DOHH2 (cell line): ENCODE measurements around the gene MEF2A.
A peak's percentile ranks its signal among the peaks of the same experiment; 100 is the strongest.

Source experiments
- H3F3A ChIP-seq: fragments of 200-600 bp; sonication (generic), shearing (Covaris generic); 2 replicates; pipeline ENCODE4 v1.6.0; 2016; ENCODE audit warnings: antibody characterized with exemption, mild to moderate bottlenecking; ENCODE audit not compliant: control insufficient read depth, insufficient read depth
- H3K27ac ChIP-seq: fragments of 200-600 bp; sonication (generic); 2 replicates; pipeline ENCODE4 v1.5.1; 2014; ENCODE audit warnings: low read depth, mild to moderate bottlenecking, low read length, moderate library complexity
- H3K27me3 ChIP-seq: fragments of 200-600 bp; sonication (generic); 2 replicates; pipeline ENCODE4 v1.6.1; 2014; ENCODE audit warnings: mild to moderate bottlenecking, low read length, mixed read lengths; ENCODE audit not compliant: control insufficient read depth
- H3K36me3 ChIP-seq: fragments of 200-600 bp; sonication (generic); 2 replicates; pipeline ENCODE4 v1.6.1; 2014; ENCODE audit warnings: mild to moderate bottlenecking, low read length, moderate library complexity, mixed read lengths; ENCODE audit not compliant: control insufficient read depth
- H3K4me1 ChIP-seq: fragments of 200-600 bp; sonication (generic); 2 replicates; pipeline ENCODE4 v1.6.1; 2014; ENCODE audit warnings: mild to moderate bottlenecking, low read length, mixed read lengths; ENCODE audit not compliant: control insufficient read depth
- H3K4me2 ChIP-seq: fragments of 200-600 bp; sonication (generic); 2 replicates; pipeline ENCODE4 v1.6.0; 2014; ENCODE audit warnings: mild to moderate bottlenecking, low read length, moderate library complexity
- H3K4me3 ChIP-seq: fragments of 200-600 bp; sonication (generic); 2 replicates; pipeline ENCODE4 v1.5.1; 2014; ENCODE audit warnings: mild to moderate bottlenecking, low read length, mixed read lengths
- H3K79me2 ChIP-seq: fragments of 200-600 bp; sonication (generic); 2 replicates; pipeline ENCODE4 v1.6.1; 2014; ENCODE audit warnings: mild to moderate bottlenecking, low read length, mixed read lengths; ENCODE audit not compliant: control insufficient read depth
- H3K9me2 ChIP-seq: fragments of 200-600 bp; sonication (generic); replicated peaks from 2 replicates; pipeline ENCODE4 v1.6.1; 2014; ENCODE audit warnings: mild to moderate bottlenecking, low read length, mixed read lengths; ENCODE audit not compliant: control insufficient read depth
- H3K9me3 ChIP-seq: fragments of 200-600 bp; sonication (generic); 2 replicates; pipeline ENCODE4 v1.6.1; 2014; ENCODE audit warnings: antibody characterized with exemption, low read length, mixed read lengths; ENCODE audit not compliant: control insufficient read depth, insufficient read depth
- H4K20me1 ChIP-seq: fragments of 200-600 bp; sonication (generic); 2 replicates; pipeline ENCODE4 v1.6.0; 2014; ENCODE audit warnings: low read depth, mild to moderate bottlenecking, antibody characterized with exemption, low read length, moderate library complexity; ENCODE audit not compliant: control insufficient read depth, insufficient read depth
- CTCF ChIP-seq: fragments of 200-600 bp; sonication (generic); IDR thresholded peaks from one replicate; pipeline ENCODE4 v1.5.1; 2014; ENCODE audit warnings: antibody characterized with exemption, mild to moderate bottlenecking, low read depth, low read length; ENCODE audit not compliant: poor library complexity, severe bottlenecking
- EZH2phosphoT487 ChIP-seq: fragments of 200-600 bp; sonication (generic); IDR thresholded peaks from 2 replicates; pipeline ENCODE4 v1.6.1; 2017; ENCODE audit warnings: borderline replicate concordance, mild to moderate bottlenecking, antibody characterized with exemption, low read length, moderate library complexity, mixed read lengths

The MEF2A gene

DNA sequence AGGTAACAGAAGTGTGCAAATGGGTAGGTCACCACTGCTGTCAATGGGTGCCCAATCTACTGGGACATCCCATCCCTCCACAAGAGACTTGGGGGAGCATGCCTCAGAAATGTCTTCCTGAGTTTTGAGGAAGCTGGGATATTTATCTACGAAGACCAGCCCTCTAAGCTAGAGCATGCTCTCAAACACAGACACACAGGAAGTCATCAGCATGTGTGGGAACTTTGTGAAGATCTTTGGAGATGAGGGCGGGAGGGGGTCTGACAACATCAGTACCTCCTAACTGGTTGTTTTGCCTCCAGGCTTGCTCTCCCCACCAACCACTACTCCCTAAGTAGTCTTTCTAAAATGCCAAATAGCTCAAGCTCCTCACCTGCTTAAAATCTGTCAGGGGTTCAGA lies 3.5 kb upstream of the MEF2A start:
- Histone ChIP-seq H3K4me3 (no peak overlapping the region), H3K4me2 (no peak overlapping the region), H3K79me2 (peaks cover 14% of the 10 kb centered on the region), H3F3A (peaks cover 19% of the 10 kb centered on the region), H3K9me2 (no peaks in the 10 kb centered on the region), H3K9me3 (no peaks in the 10 kb centered on the region), H3K27me3 (no peaks in the 10 kb centered on the region), H4K20me1 (peaks cover 5% of the 10 kb centered on the region), H3K27ac (no peak overlapping the region), H3K36me3 (peaks cover 6% of the 10 kb centered on the region), H3K4me1 (peaks cover 34% of the 10 kb centered on the region)
- no peak for TF ChIP-seq CTCF
- no peak for TF ChIP-seq EZH2phosphoT487

GRCh38 chr15:99564221-99565048 lies 1.3 kb upstream of the MEF2A start:
- Histone ChIP-seq H3K9me2 (no peaks in the 10 kb centered on the region), H3K4me1 (peaks cover 52% of the 10 kb centered on the region), H3K27ac (peak overlapping the region; percentile 55), H3K9me3 (no peaks in the 10 kb centered on the region), H3K79me2 (peaks cover 36% of the 10 kb centered on the region), H3K27me3 (no peaks in the 10 kb centered on the region), H3F3A (peaks cover 21% of the 10 kb centered on the region), H3K4me3 (peak overlapping the region; percentile 66), H4K20me1 (peaks cover 25% of the 10 kb centered on the region), H3K36me3 (peaks cover 25% of the 10 kb centered on the region), H3K4me2 (peak overlapping the region; percentile 70)
- TF ChIP-seq CTCF (no peak), EZH2phosphoT487 (no peak)

DNA sequence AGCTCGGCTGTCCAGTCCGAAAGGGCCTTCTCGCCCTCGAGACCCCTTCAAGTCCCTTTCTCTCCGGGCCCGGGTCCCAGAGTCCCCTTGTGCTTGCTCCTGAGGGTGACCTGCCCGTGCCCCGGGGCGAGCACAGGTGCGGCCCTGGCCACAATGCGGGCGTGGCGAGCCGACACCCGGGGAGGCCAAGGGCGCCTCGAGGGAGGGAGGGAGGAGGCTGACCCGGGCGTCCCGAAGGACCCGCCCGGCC lies 810 bp upstream of the MEF2A start:
- peaks cover 25% of the 10 kb centered on the region for H4K20me1 ChIP-seq
- H3K27me3 ChIP-seq, result no peaks in the 10 kb centered on the region
- H3K9me3 ChIP-seq, result no peaks in the 10 kb centered on the region
- peaks cover 41% of the 10 kb centered on the region for H3K79me2 ChIP-seq
- H3F3A ChIP-seq, result peaks cover 21% of the 10 kb centered on the region
- H3K36me3 ChIP-seq, result peaks cover 25% of the 10 kb centered on the region
- H3K27ac ChIP-seq, result peak overlapping the region; percentile 55
- H3K9me2 ChIP-seq, result no peaks in the 10 kb centered on the region
- peaks cover 52% of the 10 kb centered on the region for H3K4me1 ChIP-seq
- peak overlapping the region; percentile 70 for H3K4me2 ChIP-seq
- TF ChIP-seq EZH2phosphoT487 (no peak), CTCF (no peak)
- H3K4me3 ChIP-seq, result peak overlapping the region; percentile 66
